HG02678 (cell line): ENCODE measurements around the gene ADGRD2.

Experiments used
- ATAC-seq: cut with Tn5 transposase; IDR thresholded peaks from one replicate; pipeline ENCODE4 v1.9.1; 2021; ENCODE audit warnings: mild to moderate bottlenecking, moderate library complexity; ENCODE audit not compliant: unreplicated experiment

The ADGRD2 gene

DNA sequence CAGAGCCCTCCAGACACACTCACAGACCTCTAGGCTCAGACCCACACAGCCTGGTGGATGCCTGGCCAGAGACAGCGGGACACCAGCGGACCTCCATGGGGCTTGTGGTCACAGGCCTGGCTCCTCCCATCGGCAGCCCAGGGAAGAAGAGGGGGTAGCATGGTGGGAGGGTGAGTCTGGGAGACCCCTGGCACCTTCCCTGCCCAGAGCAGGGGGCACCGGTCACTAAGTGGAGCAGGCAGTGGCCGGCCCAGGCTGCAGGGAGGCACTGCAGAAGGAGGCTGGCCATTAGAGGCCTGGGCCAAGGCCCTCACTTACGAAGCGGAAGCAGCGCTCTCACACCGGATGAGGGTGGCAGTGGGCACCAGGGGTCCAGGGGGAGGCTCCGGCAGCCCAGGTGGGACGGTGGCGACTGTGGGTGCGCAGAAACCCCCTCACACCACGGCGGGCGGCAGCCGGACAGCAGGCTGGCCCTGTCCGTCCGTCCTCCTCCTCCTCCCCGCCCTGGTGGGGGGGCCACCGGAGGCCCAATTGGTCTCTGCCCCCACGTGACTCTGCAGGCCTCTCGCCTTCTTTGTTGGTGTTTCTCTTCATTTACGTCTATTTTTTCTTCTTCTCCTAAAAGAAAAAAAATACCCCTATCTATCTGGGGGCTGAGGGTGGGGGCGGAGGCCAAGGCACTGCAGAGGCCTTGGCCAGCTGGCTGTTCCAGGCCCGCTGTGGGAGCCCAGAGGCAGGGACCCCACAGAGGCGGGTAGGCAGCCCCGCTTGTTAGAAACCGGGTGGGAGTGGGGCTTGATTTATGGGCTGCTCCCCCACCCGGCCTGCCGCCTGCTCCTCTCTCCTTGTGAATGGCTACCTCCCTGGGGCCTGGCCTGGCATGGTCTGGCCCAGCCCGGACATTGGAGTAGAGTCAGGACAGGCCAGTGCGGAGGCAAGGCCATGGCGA lies 57.0 kb downstream of the ADGRD2 start, which contains the start of gene NR5A1:
Gene NR5A1, minus strand, starts transcription at position 469 of the 949 bp plus-strand sequence. CDS start 4,004 bp downstream, outside the sequence.
- ATAC-seq, result no peak

DNA sequence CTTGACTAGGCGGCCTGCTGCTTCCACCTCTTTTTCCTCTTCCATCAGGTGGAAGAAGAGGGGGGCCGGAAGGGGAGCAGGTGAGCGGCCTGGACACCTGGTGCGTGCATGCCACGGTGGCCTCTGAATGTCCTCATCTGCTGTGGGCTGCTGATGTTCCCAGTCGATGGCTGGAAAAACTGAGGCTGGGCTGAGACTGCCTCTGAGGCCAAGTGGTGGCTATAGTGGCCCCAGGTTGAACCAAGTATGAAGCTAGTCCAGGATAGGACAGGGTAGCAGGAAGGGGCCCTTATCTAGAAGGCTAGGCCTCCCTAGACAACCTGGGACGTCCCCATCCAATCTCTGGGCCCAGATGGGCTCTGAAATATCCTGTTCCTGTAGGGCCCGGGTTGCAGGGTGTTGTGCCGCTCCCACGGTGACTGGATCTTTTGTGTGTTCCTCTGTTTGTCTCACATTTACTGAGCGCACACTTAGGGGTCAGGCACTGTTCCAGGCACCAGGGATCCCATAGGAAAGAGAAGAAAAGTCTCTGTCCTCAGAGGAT lies 57.7 kb downstream of the ADGRD2 start:
- ATAC-seq, result no peak

GRCh38 chr9:124510650-124511425 lies 60.6 kb downstream of the ADGRD2 start:
- no peak for ATAC-seq

- ATAC-seq, result no peak
Measured at GRCh38 chr9:124511426-124511840, 61.2 kb downstream of the ADGRD2 start.

- ATAC-seq, result no peak
Measured at GRCh38 chr9:124511891-124512805, 61.9 kb downstream of the ADGRD2 start.

DNA sequence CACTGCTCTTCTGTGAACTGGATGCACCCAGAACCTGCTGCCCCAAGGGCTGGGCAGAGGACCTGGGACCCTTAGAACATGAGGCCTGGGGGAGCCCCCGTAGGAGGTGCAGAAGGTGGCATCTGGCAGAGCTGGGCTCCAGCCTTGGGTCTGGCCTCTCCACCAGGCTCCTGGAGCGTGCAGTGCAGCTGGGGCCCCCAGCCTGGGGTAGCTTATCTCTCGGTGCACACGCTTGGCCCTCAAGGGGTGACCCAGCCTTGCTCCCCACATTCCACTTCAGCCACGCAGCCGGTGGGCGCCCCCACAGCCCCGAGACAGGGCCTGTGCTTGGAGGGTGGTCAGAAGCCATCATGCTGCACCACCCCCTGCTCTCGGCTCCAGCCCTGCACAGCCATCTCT lies 62.6 kb downstream of the ADGRD2 start:
- no peak for ATAC-seq

GRCh38 chr9:124513376-124513994 lies 63.2 kb downstream of the ADGRD2 start:
- no peak for ATAC-seq

DNA sequence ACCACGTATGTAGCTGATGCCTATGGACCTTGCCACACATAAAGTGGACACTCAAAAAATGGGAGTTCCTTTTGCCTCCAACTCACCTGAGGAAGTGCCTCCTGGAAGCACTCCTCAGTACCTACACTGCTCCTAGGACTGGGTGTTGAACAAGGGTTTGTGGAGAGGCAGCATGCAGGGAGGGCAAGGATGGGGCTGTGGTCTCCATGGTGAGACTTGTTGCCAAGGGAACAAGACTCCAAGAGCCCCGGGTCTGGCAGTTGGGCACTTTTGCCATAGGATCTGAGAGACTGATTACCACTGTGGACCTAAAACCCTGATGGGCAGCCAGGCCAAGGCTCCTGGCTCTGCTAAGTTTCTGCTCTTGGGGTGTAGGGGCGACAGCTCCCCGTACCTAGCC lies 63.9 kb downstream of the ADGRD2 start:
- ATAC-seq, result no peak

DNA sequence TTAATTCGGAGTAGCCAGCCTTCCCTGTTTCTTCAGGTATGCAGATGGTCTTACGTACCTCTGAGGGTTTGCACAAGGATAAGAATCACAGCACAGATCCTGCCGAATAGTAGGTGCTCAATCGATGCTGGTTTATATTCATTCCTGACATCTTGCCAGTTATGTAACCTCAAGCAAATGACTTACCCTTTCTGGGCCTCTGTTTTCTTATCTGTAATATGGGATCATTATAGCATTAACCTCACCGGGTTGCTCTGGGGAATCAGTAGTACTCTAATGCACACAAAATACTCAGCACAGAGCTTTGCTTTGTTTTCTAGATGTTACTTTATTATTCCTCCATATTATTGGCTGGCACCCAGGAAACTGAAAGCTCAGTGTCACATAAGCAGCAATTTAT lies 64.6 kb downstream of the ADGRD2 start:
- ATAC-seq, result no peak

GRCh38 chr9:124517600-124517999 lies 67.3 kb downstream of the ADGRD2 start:
- ATAC-seq, result no peak

GRCh38 chr9:124518116-124518515 lies 67.9 kb downstream of the ADGRD2 start:
- no peak for ATAC-seq

- ATAC-seq, result no peak
Measured at GRCh38 chr9:124520206-124520596, 70.0 kb downstream of the ADGRD2 start.

DNA sequence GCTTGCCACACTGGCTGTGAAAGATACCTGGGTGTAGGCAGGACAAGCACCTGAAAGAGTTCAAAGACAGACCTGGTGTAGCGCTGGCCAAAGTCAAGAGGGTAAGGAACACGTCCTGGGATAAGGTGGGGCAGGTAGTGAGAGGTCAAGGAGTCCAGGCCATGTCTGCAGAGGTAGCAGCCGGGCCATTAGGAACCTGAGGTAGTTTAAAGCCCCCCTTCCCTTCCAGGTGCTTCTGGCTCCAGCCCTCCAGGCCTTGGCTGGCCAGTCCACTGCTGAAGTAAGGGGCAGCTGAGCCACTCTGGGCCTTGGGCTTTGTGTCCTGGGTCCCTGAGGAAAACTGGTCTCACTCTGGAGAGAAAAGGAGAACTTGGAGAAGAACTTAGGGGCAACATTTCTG lies 70.9 kb downstream of the ADGRD2 start:
- no peak for ATAC-seq

- no peak for ATAC-seq
Measured at GRCh38 chr9:124522121-124523098, 72.2 kb downstream of the ADGRD2 start.

GRCh38 chr9:124526174-124526573 lies 75.9 kb downstream of the ADGRD2 start:
- ATAC-seq, result no peak

DNA sequence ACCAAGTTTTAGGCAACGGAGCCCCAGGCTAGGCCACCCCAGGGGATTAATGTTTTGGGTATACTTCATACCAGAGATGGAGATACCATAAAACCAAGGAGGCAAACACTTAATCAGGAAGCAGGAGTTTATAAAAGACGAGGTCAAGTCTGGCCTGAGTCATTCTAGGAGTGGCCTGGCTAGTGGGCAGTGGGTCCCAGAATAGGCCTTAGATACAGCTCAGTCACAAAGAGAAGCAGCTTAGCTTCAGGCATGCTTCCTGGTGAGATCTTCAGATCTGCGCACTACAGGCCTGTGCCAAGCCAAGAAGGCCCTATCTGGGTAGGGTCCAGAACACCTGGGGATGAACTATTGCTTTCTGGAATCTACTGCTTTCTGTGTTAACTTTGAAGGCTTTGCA lies 77.5 kb downstream of the ADGRD2 start:
- ATAC-seq, result no peak
